Activated CD8-positive, alpha-beta memory T cell treated with anti-CD3 and anti-CD28 coated beads for 1 hour (primary cell): ENCODE measurements around the gene NSD2.

ENCODE experiments used
- DNase-seq, 2 donors: peaks; one replicate each; pipeline ENCODE4 v3.0.0-alpha.2; 2020; ENCODE audit warnings: low read depth in 1 of 2; ENCODE audit errors: extremely low read depth in 1 of 2

The NSD2 gene

DNA sequence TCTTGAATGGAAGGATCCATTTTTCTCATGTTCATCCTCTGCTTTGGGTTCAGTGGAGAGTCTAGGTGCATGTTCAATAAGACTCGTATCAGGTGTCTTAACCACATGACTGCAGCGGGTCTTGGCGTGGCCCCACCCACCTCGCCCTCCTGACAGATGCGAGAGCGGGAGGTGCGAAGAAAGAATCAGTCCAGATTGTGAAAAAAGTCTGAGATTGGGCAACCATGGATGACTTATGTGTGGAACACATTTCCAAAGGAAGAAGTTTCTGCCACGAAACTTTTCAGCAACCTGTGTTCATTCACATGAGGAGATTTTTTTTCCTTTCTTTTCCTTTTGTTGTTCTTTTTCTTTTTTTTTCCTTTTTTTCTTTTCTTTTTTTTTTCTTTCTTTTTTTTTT, 66.8 kb downstream of the NSD2 start:
- DNase-seq = no peak

DNA sequence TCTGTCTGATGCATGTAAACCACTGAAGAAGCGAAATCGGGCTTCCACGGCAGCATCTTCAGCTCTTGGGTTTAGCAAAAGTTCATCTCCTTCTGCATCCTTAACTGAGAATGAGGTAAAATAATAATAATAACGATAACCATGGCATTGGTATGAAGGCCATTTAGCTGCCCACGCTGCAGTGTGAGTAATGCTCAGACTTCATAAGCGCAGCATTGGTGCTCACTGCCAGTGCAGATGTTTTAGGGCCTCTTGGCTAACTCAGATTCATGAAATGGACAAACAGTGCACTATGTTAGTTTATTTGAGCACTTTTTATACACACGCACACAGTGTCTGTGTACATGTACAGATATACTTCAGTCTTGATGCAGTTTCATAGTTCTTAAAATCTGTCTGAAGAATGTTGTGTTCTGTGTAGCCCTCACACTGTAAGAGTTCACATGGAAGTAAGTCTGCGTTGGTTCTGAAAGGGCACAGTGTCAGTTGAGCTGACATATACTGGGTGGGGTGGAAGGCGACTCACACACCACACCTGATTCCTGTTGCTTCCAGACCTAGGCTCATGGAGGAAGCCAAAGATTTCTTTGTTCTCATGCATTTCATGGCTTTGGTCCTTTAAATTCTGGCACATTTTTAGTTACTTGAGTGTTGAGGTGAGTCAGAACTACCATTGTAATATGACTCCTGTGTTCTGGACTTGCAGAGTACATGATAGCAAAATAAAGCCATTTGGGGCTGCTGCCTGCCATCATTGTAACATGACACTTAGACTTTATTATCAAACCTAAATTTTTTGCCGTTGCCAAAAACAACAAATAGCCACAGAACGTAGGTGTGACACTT, 68.7 kb downstream of the NSD2 start:
- DNase-seq = no peak

DNA sequence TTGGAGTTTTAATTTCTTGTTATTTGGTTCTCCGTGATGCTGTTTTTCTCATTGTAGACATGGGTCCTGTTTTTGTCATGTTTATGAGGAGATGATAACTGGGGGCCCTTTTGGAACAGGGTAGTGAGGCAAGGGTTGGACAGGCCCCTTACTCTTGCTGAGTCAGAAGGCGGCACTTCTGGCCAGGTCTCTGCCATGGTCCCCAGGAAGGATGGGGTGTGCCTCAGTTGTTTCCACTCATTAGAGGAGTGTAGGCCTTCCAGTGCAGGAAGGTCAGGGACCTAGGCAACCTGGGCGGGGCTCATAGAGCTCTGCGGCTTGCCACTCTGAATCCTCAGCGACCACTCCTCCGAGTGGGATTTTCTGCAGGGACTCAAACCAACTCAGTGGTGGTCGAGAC, 69.4 kb downstream of the NSD2 start:
- DNase-seq = no peak

DNA sequence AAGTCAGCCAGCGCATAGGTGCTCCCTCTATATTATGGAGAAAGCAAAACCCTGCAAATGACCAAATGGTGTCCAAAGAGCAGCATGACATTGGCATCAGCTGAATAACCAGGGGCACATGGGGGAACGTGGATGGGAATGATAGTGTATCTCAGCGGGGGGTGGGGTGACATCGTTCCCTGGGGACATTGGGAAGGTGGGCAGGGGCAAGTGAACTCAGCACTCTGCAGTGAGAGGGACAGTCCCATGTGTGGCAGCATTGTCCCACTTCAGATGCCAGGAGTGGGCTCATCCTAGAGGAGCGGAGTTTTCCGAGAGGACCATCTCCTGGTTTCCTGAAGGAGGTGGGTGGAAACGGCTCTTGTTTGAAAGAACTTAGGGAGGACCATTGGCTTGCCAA, 72.7 kb downstream of the NSD2 start:
- no peak for DNase-seq

DNA sequence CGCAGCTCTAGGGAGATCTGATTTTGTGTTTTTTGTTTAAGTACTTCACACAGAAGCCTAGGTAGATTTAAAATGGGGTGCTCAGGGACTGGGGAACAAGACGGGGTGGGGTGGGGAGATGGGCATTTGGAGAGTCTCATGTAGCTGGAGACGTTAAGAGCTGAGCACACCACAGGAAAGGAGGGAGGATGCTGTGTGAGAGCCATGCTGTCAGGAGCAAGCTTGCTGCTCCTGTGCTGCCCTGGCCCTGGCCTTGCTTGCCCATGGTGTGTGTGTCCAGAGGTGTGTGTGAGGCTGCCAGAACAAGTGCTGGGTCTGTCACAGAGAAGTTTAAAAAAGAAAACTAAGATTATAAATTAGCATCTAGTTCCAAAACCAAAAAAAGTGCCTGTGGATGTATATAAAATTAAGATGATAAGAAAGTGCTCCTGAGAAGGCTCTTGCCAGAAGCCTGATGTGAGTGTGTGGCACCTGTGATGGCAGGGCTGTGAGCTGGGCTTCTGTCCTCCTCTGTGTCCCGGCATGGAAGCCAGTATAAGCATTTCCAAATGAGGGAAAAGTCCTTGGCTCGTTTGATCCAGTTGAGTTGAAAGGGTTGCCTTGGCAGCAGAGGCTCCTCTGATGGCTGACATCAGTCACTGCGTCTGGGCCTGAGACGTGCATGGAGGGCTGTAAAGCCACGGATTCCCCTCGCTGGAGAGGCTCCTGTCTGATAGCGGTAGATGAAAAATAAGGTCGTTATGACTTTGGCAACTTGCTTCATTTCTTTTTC, 74.1 kb downstream of the NSD2 start:
- no peak for DNase-seq

GRCh38 chr4:1945912-1946311, 74.7 kb downstream of the NSD2 start:
- no peak for DNase-seq

GRCh38 chr4:1948232-1948631, 77.0 kb downstream of the NSD2 start:
- DNase-seq = no peak

GRCh38 chr4:1948892-1949436, 77.8 kb downstream of the NSD2 start:
- DNase-seq = no peak

DNA sequence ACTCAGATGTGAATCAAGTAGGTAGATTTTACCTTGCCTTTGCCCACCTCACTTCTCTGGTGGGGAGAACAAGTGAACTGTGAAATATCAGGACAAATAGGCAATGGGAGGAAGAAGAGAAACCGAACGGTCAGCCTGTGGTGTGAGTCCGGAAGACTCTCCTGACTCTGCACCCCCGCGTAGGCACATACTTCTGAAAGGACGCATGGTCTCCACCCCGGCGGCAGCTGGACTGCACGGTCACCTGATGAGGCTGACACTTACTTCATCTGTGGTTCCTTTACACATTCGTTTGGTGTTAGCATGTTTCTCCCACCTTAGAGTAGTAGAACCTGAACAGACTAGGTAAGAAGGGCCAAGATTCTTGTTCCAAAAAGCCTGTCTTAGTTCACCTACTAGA, 79.2 kb downstream of the NSD2 start:
- no peak for DNase-seq

- no peak for DNase-seq
Observed at GRCh38 chr4:1952058-1952700, 81.0 kb downstream of the NSD2 start.

GRCh38 chr4:1952719-1953118, 81.5 kb downstream of the NSD2 start:
- no peak for DNase-seq

GRCh38 chr4:1953335-1953734, 82.1 kb downstream of the NSD2 start:
- DNase-seq = no peak

DNA sequence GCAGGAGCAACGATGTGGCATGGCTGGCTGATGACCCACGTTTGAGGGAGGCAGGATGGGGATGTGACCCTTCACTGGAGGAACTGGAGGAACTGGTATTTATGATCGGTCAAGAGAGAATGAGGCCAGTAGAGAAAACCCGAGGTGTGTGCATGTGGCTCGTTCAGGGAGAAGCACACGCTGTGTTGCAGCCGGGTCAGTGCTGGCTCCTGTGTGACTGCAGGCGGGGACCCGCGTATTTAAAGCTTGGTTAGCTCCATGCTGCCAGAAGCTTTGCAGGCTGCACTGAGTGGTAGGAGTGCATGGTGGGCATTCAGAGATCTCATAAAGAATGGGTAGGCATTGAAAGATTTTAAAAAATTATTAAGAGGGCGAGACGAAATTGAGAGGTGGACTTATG, 85.4 kb downstream of the NSD2 start:
- no peak for DNase-seq

DNA sequence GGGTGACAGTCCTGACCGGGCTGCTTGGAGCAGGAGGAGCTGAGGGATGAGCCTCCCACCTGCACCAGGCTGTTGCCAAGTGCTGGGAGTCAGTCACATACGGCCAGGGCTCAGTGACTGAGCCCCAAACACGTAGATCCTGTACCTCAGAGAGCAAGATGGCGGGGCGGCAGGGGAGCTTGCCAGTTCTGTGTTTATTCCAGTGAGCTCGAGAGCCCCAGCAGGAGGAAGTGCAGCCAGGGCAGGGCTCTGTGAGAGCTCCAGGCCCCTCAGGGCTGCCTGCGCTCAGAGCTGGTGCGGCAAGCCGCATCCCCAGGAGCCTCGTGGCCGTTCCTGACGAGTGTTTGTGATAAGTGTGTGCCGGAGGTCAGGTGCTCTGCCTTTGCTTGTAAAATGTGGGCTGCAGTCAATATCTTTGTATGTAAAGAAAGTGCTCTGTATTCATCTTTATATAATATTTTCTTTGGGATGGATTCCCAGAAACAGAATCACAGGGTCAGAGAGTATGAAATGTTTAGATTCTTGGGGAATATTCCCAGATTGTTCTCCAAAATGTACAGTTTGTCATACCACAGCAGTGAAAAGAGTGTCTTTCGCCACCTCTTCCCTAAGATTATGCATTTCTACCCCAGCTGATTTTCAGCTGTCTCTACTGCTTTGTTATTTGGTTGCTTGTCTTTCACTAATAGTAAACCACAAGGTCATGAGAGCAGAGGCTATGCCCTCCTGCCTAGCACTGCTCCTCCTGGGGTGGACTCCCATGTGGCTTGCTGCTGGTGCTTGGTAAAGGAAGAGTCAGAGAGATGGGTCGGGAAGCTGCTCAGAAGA, 87.3 kb downstream of the NSD2 start:
- no peak for DNase-seq

DNA sequence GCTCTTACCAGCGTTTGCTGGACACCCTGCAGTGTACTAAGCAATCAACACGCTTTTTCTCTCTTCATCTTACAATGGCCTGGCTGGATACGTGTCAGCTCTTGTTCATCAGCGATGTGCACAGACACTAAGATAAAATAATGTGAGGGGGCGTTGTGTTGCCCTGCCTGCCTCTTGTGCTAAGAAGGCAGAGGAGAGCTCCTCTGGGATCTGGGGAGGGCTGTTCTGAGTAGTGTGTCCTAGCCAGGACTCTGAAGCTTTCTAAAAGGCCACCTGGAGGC, 87.9 kb downstream of the NSD2 start:
- DNase-seq = no peak

DNA sequence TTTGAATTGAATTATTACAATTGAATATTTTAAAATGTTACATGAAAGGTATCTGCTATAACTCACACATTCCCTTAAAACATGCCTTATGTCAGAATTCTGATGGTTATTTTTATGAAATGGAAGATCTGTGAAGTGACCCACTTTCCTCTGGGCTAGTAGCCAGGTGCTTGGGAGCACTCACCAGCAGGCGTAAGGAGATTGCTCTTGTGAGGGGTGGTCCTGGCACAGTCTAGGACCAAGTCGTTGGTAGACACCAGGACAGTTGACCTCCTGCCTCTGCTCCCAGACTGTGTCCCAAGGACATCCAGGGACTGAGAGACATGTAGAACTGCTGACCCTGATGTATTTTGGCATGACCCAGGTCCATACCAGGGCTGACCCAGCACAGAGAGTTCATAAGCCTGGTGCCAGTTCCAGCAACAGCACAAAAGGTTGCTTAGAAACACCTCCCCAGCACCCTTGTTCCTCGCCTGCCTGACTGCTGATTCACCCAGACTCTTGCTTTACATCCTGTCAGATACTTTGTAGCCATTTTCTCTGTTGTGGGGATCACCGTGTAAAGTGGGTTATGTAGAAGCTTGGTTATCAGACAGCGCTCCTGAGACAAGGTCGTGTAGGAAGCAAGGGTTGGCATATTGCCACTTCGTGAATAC, 89.1 kb downstream of the NSD2 start:
- DNase-seq = no peak

DNA sequence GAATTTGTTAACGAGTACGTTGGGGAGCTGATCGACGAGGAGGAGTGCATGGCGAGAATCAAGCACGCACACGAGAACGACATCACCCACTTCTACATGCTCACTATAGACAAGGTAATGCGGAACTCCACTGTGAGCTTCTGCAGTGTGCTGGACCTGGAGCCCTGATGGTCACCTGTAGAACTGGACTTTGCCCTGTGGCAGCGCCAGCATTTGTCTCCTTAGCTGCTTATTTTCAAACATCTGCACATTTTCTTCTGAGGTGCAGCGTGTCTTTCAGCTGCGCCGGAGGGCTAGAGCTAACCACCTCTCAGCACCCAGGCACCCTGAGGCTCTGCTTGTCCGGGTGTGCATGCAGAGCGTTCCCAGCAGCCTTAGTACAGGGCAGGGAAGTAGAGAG, 89.8 kb downstream of the NSD2 start:
- no peak for DNase-seq

GRCh38 chr4:1961563-1961962, 90.4 kb downstream of the NSD2 start:
- DNase-seq = no peak

- DNase-seq = no peak
Observed at GRCh38 chr4:1962980-1963379, 91.8 kb downstream of the NSD2 start.

DNA sequence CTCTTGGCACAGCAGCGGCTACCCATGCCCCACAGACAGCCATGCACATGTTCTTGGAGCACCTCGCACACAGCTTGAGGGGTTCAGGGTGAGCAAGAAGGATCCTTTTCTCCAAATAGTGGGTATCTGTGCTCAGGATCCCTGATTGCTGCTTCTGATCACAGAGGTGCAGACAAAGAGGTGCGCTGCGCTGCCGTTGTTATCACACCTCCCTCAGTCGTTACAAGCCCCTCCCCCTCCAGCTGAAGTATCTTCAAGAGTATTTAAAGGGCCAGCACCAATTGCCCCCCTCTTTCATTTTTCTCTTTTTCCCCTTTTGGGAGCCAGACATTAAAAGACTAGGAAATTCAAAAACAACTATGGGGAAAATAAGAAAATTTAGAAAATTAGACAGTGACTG, 93.2 kb downstream of the NSD2 start:
- no peak for DNase-seq
